ENCODE results near the gene MYL3. TPM values are rescaled to one million over a fixed set of nuclear protein-coding genes. Genes with fewer than 3 reads are reported as not detected.

MYL3 gene
- total RNA-seq, 4 donors from 2014 or later: 0.82 to 16.1 (median 1.4) TPM; not detected in 1

Other genes starting within 250 kb of the MYL3 start
- 100 to 1,000 TPM in 2 of 4 donors, 10 to 100 TPM in 2; 67.5 to 212 (median 116) TPM for gene ALS2CL, start 169.8 kb downstream of the MYL3 start, total RNA-seq
- not detected for gene TMIE, start 162.1 kb downstream of the MYL3 start, total RNA-seq
- gene PRSS50, start 145.6 kb downstream of the MYL3 start, total RNA-seq: under 1 TPM in 1 of 4 donors, not detected in 3; 0.14 TPM
- gene PTH1R, start 14.3 kb upstream of the MYL3 start, total RNA-seq: 1 to 10 TPM in 2 of 4 donors, under 1 TPM in 1, not detected in 1; 0.60 to 2.5 (median 1.4) TPM
- gene CCDC12, start 113.3 kb upstream of the MYL3 start, total RNA-seq: 10 to 100 TPM; 50.1 to 72.9 (median 53.0) TPM
- 100 to 1,000 TPM in 2 of 4 donors, 10 to 100 TPM in 2; 81.1 to 163 (median 122) TPM for gene NBEAL2, start 116.2 kb upstream of the MYL3 start, total RNA-seq